HEK293 (cell line): ENCODE results near the gene TRAPPC3L.

Source experiments
- CTCF ChIA-PET: fragments of 350-600 bp; formaldehyde crosslinking; extraction: SDS; loops from one replicate; lab custom pipeline; 2021; ENCODE audit warnings: antibody characterized with exemption; lab: Yijun Ruan, JAX
- POLR2A ChIA-PET: fragments of 300-600 bp; formaldehyde crosslinking; extraction: SDS; loops from one replicate; lab custom pipeline; 2020; ENCODE audit warnings: antibody characterized with exemption, inconsistent platforms; lab: Yijun Ruan, JAX
- H3K27ac ChIP-seq: fragments of 200-500 bp; sonication (Bioruptor generic); 2 replicates; pipeline ENCODE4 v1.5.1; 2014; ENCODE audit warnings: low read depth, low read length, control low read depth, inconsistent platforms; ENCODE audit errors: extremely low read depth
- H3K36me3 ChIP-seq, 2 experiments: fragments of 200-500 bp in 1 of 2; sonication (Bioruptor generic) in 1 of 2; 1 replicate in 1 of 2; 2 replicates in 1 of 2; pipeline ENCODE4 v1.5.1; 2014 to 2017; ENCODE audit warnings: inconsistent platforms in 2 of 2, low read length in 2 of 2; ENCODE audit not compliant: control insufficient read depth in 2 of 2, insufficient read depth in 1 of 2
- H3K4me1 ChIP-seq: fragments of 200-500 bp; sonication (Bioruptor generic); 2 replicates; pipeline ENCODE4 v1.5.1; 2014; ENCODE audit warnings: mild to moderate bottlenecking, low read length, inconsistent platforms; ENCODE audit not compliant: control insufficient read depth, insufficient read depth
- H3K4me3 ChIP-seq: 2 replicates; pipeline ENCODE4 v1.5.1; 2011; ENCODE audit warnings: low read depth, mild to moderate bottlenecking, control low read depth, low read length, moderate library complexity
- H3K9me3 ChIP-seq: fragments of 200-500 bp; sonication (Bioruptor generic); 2 replicates; pipeline ENCODE4 v1.5.1; 2014; ENCODE audit warnings: low read depth, low read length, inconsistent platforms; ENCODE audit not compliant: control insufficient read depth, insufficient read depth
- SP7 ChIP-seq: fragments of 450-650 bp; formaldehyde crosslinking; IDR thresholded peaks from 2 replicates; pipeline ENCODE4 v1.5.1; 2016; ENCODE audit warnings: missing biosample characterization, missing genetic modification characterization
- ZBTB48 ChIP-seq: fragments of 450-650 bp; formaldehyde crosslinking; IDR thresholded peaks from 2 replicates; pipeline ENCODE4 v1.5.1; 2016; ENCODE audit warnings: missing biosample characterization, missing genetic modification characterization
- ZNF155 ChIP-seq: fragments of 450-650 bp; formaldehyde crosslinking; IDR thresholded peaks from 2 replicates; pipeline ENCODE4 v1.5.1; 2016; ENCODE audit warnings: missing biosample characterization, missing genetic modification characterization
- ZNF16 ChIP-seq: fragments of 450-650 bp; formaldehyde crosslinking; IDR thresholded peaks from 2 replicates; pipeline ENCODE4 v1.5.1; 2016; ENCODE audit warnings: low read depth, missing biosample characterization, missing genetic modification characterization
- ZNF2 ChIP-seq: fragments of 450-650 bp; formaldehyde crosslinking; IDR thresholded peaks from 2 replicates; pipeline ENCODE4 v1.5.1; 2016; ENCODE audit warnings: missing biosample characterization, missing genetic modification characterization
- ZNF292 ChIP-seq: fragments of 450-650 bp; formaldehyde crosslinking; IDR thresholded peaks from 2 replicates; pipeline ENCODE4 v1.5.1; 2016; ENCODE audit warnings: low read depth, missing biosample characterization, missing genetic modification characterization, borderline replicate concordance
- ZNF394 ChIP-seq: fragments of 450-650 bp; formaldehyde crosslinking; IDR thresholded peaks from 2 replicates; pipeline ENCODE4 v1.5.1; 2016; ENCODE audit warnings: missing biosample characterization, missing genetic modification characterization, mild to moderate bottlenecking, moderate library complexity, borderline replicate concordance
- ZNF423 ChIP-seq: fragments of 450-650 bp; formaldehyde crosslinking; IDR thresholded peaks from 2 replicates; pipeline ENCODE4 v1.5.1; 2016; ENCODE audit warnings: missing biosample characterization, missing genetic modification characterization
- ZNF433 ChIP-seq: fragments of 450-650 bp; formaldehyde crosslinking; IDR thresholded peaks from 2 replicates; pipeline ENCODE4 v1.5.1; 2016; ENCODE audit warnings: missing biosample characterization, missing genetic modification characterization, low read depth
- ZNF76 ChIP-seq: fragments of 450-650 bp; formaldehyde crosslinking; IDR thresholded peaks from 2 replicates; pipeline ENCODE4; 2016; ENCODE audit warnings: low read depth, missing biosample characterization, missing genetic modification characterization, borderline replicate concordance
- TF ChIP-seq, protein P1 (sequence below): fragments of 450-650 bp; IDR thresholded peaks from 2 replicates; pipeline ENCODE4 v1.5.1; 2018; ENCODE audit warnings: missing biosample characterization, mild to moderate bottlenecking, missing genetic modification characterization
- TF ChIP-seq, protein P2 (sequence below): fragments of 450-650 bp; formaldehyde crosslinking; IDR thresholded peaks from 2 replicates; pipeline ENCODE4 v1.5.1; 2016; ENCODE audit warnings: missing biosample characterization, missing genetic modification characterization, borderline replicate concordance
- TF ChIP-seq, protein P3 (sequence below): fragments of 450-650 bp; formaldehyde crosslinking; IDR thresholded peaks from 2 replicates; pipeline ENCODE4 v1.5.1; 2016; ENCODE audit warnings: missing biosample characterization, missing genetic modification characterization
- TF ChIP-seq, protein P4 (sequence below): fragments of 450-650 bp; formaldehyde crosslinking; optimal IDR thresholded peaks from 2 replicates; pipeline ENCODE3; 2016; ENCODE audit warnings: missing biosample characterization, mild to moderate bottlenecking, missing genetic modification characterization
- TF ChIP-seq, protein P5 (sequence below): fragments of 450-650 bp; formaldehyde crosslinking; IDR thresholded peaks from 2 replicates; pipeline ENCODE4 v1.5.1; 2016; ENCODE audit warnings: missing biosample characterization, missing genetic modification characterization, low read depth

The TRAPPC3L gene

DNA sequence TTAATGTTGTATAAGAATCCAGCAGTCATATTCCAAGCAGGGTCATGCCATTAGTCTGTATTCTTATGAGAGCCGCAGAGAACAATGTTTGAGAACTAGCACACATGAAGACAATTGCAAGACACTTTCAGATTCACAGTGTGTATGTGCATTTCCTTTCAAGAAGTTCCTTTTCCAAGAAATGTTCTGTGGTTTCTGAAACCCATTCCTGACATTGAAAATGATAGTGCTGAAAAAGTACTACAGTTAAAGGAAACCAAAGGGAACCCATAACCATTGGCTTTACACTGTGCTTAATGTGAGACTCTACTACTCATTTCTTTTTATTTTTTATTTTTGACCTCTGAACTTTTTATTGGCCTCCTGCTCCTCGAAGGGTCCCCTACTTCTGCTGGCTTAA lies 88.6 kb downstream of the TRAPPC3L start (continued):
- TF ChIP-seq, protein P1, sequence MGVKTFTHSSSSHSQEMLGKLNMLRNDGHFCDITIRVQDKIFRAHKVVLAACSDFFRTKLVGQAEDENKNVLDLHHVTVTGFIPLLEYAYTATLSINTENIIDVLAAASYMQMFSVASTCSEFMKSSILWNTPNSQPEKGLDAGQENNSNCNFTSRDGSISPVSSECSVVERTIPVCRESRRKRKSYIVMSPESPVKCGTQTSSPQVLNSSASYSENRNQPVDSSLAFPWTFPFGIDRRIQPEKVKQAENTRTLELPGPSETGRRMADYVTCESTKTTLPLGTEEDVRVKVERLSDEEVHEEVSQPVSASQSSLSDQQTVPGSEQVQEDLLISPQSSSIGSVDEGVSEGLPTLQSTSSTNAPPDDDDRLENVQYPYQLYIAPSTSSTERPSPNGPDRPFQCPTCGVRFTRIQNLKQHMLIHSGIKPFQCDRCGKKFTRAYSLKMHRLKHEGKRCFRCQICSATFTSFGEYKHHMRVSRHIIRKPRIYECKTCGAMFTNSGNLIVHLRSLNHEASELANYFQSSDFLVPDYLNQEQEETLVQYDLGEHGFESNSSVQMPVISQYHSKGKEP (tag by site-specific recombination): no peak
- no peak for TF ChIP-seq ZNF16 (tag by site-specific recombination)
- no peak for TF ChIP-seq ZBTB48 (tag by site-specific recombination)
- no peak for TF ChIP-seq ZNF155 (tag by site-specific recombination)
- TF ChIP-seq, protein P2, sequence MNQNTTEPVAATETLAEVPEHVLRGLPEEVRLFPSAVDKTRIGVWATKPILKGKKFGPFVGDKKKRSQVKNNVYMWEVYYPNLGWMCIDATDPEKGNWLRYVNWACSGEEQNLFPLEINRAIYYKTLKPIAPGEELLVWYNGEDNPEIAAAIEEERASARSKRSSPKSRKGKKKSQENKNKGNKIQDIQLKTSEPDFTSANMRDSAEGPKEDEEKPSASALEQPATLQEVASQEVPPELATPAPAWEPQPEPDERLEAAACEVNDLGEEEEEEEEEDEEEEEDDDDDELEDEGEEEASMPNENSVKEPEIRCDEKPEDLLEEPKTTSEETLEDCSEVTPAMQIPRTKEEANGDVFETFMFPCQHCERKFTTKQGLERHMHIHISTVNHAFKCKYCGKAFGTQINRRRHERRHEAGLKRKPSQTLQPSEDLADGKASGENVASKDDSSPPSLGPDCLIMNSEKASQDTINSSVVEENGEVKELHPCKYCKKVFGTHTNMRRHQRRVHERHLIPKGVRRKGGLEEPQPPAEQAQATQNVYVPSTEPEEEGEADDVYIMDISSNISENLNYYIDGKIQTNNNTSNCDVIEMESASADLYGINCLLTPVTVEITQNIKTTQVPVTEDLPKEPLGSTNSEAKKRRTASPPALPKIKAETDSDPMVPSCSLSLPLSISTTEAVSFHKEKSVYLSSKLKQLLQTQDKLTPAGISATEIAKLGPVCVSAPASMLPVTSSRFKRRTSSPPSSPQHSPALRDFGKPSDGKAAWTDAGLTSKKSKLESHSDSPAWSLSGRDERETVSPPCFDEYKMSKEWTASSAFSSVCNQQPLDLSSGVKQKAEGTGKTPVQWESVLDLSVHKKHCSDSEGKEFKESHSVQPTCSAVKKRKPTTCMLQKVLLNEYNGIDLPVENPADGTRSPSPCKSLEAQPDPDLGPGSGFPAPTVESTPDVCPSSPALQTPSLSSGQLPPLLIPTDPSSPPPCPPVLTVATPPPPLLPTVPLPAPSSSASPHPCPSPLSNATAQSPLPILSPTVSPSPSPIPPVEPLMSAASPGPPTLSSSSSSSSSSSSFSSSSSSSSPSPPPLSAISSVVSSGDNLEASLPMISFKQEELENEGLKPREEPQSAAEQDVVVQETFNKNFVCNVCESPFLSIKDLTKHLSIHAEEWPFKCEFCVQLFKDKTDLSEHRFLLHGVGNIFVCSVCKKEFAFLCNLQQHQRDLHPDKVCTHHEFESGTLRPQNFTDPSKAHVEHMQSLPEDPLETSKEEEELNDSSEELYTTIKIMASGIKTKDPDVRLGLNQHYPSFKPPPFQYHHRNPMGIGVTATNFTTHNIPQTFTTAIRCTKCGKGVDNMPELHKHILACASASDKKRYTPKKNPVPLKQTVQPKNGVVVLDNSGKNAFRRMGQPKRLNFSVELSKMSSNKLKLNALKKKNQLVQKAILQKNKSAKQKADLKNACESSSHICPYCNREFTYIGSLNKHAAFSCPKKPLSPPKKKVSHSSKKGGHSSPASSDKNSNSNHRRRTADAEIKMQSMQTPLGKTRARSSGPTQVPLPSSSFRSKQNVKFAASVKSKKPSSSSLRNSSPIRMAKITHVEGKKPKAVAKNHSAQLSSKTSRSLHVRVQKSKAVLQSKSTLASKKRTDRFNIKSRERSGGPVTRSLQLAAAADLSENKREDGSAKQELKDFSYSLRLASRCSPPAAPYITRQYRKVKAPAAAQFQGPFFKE: no peak
- no peak for TF ChIP-seq ZNF76 (tag by site-specific recombination)
- no peak for TF ChIP-seq ZNF423 (tag by site-specific recombination)
- no peak for TF ChIP-seq ZNF2 (tag by site-specific recombination)

DNA sequence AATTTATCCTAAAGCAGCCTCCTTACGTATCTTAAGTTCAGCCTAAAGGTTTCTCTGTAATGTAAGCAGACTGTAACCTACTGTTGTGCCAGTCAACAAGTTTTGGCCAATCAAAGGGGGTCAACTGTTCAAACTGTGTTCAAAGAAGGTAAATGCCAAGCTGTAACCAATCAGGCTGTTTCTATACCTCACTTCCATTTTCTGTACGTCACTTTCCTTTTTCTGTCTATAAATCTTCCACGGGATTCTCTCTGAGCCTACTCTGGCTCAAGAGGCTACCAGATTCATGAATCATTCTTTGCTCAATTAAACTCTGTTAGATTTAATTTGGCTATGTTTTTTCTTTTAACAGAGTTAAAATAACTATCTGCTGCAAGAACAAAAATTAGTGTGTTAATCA lies 89.4 kb downstream of the TRAPPC3L start:
- Histone ChIP-seq H3K4me1 (no peaks in the 10 kb centered on the region), H3K9me3 (no peaks in the 10 kb centered on the region), H3K36me3 (no peaks in the 10 kb centered on the region), H3K27ac (no peak overlapping the region), H3K4me3 (no peak overlapping the region)
- POLR2A ChIA-PET: no interaction called here
- CTCF ChIA-PET: no interaction called here
- no peak for TF ChIP-seq SP7 (tag by site-specific recombination)
- no peak for TF ChIP-seq ZNF423 (tag by site-specific recombination)
- TF ChIP-seq, protein P3, sequence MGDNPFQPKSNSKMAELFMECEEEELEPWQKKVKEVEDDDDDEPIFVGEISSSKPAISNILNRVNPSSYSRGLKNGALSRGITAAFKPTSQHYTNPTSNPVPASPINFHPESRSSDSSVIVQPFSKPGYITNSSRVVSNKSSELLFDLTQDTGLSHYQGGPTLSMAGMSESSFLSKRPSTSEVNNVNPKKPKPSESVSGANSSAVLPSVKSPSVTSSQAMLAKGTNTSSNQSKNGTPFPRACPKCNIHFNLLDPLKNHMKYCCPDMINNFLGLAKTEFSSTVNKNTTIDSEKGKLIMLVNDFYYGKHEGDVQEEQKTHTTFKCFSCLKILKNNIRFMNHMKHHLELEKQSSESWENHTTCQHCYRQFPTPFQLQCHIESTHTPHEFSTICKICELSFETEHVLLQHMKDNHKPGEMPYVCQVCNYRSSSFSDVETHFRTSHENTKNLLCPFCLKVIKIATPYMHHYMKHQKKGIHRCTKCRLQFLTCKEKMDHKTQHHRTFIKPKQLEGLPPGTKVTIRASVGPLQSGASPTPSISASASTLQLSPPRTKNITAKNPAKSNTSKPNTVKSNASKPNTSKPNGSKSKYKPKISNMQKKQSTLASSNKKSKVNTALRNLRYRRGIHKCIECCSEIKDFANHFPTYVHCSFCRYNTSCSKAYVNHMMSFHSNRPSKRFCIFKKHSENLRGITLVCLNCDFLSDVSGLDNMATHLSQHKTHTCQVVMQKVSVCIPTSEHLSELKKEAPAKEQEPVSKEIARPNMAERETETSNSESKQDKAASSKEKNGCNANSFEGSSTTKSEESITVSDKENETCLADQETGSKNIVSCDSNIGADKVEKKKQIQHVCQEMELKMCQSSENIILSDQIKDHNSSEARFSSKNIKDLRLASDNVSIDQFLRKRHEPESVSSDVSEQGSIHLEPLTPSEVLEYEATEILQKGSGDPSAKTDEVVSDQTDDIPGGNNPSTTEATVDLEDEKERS (tag by site-specific recombination): no peak
- TF ChIP-seq ZNF292 (tag by site-specific recombination): no peak
- TF ChIP-seq, protein P4, sequence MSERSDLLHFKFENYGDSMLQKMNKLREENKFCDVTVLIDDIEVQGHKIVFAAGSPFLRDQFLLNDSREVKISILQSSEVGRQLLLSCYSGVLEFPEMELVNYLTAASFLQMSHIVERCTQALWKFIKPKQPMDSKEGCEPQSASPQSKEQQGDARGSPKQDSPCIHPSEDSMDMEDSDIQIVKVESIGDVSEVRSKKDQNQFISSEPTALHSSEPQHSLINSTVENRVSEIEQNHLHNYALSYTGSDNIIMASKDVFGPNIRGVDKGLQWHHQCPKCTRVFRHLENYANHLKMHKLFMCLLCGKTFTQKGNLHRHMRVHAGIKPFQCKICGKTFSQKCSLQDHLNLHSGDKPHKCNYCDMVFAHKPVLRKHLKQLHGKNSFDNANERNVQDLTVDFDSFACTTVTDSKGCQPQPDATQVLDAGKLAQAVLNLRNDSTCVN (tag by site-specific recombination): no peak
- TF ChIP-seq ZNF394 (tag by site-specific recombination): no peak
- no peak for TF ChIP-seq ZNF433 (tag by site-specific recombination)
- TF ChIP-seq, protein P5, sequence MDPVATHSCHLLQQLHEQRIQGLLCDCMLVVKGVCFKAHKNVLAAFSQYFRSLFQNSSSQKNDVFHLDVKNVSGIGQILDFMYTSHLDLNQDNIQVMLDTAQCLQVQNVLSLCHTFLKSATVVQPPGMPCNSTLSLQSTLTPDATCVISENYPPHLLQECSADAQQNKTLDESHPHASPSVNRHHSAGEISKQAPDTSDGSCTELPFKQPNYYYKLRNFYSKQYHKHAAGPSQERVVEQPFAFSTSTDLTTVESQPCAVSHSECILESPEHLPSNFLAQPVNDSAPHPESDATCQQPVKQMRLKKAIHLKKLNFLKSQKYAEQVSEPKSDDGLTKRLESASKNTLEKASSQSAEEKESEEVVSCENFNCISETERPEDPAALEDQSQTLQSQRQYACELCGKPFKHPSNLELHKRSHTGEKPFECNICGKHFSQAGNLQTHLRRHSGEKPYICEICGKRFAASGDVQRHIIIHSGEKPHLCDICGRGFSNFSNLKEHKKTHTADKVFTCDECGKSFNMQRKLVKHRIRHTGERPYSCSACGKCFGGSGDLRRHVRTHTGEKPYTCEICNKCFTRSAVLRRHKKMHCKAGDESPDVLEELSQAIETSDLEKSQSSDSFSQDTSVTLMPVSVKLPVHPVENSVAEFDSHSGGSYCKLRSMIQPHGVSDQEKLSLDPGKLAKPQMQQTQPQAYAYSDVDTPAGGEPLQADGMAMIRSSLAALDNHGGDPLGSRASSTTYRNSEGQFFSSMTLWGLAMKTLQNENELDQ (tag by site-specific recombination): no peak
- TF ChIP-seq, protein P2: no peak
